HL-60/S4 (cell line): Measurements from ENCODE around the gene IRX2.

ENCODE experiments used
- in situ Hi-C: fragments of 300-500 bp; cut with MboI; formaldehyde crosslinking; loops from 2 replicates; pipeline ENCODE4 v1.14.3; 2022; ENCODE audit warnings: low sequenced_read_pairs

The IRX2 gene

GRCh38 chr5:2756211-2757152 lies 5.0 kb upstream of the IRX2 start:
- in situ Hi-C loops, result no loop called here

DNA sequence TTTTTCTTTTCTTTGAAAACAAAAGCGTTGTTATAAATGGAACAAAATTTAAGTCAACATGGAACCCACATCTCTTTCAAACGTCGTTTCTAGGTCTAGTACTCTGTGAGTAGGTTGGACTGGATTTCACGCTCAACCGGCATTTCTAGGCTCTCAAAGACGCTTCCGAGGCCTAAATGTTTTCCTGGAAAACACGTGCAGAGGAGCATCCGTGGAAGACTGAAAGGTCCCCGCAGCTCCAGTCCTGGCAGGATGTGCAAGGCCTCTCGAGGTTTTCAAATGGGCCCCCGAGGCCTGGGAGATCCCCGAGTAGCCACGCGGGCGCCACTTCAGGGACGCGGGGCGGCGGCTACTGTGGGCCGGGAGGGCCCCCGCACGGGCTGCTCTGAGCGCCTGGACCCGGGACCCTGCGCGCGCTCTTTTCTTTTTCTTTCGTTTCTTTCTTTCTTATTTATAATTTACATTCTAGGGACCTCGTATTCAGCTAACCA lies 4.2 kb upstream of the IRX2 start:
- in situ Hi-C loops, result no loop called here

GRCh38 chr5:2755076-2755680 lies 3.7 kb upstream of the IRX2 start:
- in situ Hi-C loops, result no loop called here

- in situ Hi-C loops, result no loop called here
These were observed 3.2 kb upstream of the IRX2 start for GRCh38 chr5:2754581-2755075.

DNA sequence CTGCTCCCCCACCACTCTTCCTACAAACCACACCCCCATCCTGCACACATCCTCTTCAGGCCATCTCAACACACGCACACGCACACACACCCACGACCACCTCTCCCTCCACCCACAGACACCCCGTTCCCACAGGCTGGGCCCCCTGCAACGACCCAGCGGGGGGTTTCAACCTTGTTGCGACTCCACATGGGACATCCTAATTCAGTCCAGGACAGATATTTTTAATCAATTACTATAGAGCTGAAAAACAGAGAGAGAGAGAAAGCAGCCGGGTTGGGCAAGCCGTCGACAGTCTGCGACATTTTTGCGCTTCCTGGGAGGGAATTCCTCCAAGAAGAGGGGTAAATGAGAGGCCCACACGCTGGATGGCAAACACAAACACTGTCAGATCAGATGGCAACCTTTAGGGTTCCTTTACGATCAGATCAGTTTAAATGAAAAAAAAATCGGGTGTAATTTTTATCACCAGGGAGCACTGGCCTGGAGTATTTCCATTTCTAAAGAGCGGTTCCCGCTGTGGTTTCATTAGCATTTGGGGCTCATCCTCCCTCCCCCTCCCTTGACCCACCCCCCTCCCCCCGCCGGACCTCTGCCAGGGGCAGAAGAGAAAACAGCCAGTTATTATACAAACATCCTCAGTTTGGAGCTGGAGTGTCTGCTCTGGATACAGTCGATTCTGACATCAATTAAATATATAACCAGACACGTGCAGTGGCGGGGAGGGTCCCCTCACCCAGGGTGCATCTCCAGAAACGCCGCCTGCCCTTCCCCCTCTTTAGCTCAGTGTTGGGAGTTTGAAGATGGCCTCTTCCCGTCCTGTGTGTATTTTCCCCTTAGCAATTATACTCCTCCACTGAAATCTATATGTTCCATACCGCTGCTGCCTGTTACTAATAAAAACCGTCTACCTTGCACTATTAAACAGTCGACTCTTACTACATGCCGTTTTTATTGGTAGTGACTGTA lies 2.3 kb upstream of the IRX2 start:
- in situ Hi-C loops, result no loop called here

DNA sequence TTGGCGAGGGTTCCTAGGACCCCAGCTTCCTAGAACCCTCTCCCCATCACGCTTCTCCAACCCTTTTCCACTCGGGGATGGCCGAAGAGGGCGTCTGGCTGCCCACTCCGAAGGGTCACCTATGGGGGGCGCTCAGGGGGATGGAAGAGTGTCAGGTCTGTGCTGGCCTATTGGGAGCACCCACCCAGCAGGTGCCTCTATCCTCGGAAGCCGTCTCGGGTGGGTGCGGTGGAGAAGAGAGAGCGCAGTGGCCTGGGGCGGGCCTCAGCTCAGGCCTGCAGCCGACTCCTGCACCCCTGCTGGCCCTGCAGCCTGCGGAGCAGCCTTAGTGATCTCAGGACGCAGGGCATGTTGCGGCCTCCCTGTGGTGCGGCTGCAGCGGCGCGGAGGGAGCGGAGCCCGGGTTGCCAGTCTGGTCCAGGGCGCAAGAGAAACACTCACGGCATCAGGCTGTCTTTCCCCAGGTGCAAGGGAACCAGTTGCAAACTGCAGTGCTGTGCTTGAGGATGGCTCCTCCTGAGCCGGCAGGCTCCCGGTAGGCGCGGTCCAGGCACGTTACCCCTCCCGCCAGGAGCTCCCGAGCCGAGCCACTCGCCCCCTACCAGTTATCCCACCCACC lies 1.5 kb upstream of the IRX2 start:
- in situ Hi-C loops, result no loop called here

- in situ Hi-C loops, result no loop called here
These were observed 763 bp upstream of the IRX2 start for GRCh38 chr5:2752059-2752820.

- in situ Hi-C loops, result no loop called here
These were observed 566 bp downstream of the IRX2 start for GRCh38 chr5:2750758-2751464.

DNA sequence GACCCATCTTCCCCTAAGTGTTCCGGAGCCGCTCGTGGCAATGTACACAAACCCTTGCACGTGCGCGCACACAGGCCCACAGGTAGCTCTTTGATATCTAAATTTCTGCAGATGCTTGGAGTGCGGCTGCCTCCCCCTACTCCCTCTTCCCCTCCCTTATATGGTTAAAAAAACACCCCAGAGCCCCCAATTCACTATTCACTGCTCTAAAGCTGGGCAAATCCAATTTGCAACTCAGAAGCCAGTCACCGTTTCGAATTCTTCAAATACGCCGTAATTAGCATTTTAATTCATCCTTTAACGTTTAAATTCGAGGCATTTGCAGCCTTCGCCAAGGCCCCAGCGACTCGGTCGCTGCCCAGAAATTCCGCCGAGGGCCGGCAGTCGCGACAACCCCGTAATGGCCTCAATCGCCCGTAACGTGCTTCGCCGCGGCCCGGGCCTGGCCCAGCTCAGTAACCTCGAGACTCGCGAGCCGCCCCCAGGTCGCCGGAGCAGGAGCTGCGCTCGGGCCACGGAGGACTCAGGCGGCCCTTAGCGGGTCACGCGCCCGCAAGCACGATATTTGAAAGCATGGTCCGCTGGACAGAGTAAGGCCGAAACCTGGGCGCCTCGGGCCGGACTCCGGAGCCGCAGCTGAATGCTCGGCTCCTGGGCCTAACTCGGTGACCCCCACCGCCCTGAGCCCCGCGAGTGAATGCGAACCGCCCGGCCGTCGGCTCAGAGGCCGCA lies 1.3 kb downstream of the IRX2 start:
- in situ Hi-C loops, result no loop called here

- in situ Hi-C loops, result no loop called here
These were observed 1.9 kb downstream of the IRX2 start for GRCh38 chr5:2749514-2750025.

DNA sequence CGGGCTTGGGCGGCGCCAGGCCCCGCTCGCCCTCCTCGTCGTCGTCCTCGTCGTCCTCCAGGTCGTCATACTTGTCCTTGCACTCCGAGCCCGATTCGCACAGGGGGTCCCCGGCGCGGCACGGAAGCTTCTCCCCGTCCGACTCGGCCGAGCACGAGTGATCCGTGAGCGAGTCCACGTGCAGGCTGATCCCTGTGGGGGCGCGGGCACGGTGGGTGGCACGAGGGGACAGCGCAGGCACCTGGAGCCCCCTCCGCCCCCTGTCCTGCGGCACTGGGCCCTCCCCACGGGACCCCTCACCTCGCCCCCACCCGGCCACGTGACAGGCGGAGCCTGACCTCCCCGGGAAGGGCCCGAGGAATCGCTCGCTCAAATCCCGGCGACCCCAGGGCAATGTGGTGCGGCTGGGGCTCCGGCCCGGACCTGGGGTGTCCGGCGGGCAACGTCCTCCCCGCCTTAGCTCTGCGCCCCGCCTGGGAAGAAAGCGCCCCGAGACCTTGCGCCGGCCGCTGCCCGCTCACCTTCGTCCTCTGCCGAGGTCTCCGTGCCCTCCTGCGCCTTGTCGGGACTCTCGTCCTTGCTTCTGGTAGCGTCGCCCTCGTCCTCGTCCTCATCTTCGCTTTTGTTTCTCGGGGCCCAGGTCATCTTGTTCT lies 2.5 kb downstream of the IRX2 start:
- in situ Hi-C loops, result no loop called here

- in situ Hi-C loops, result no loop called here
These were observed 3.2 kb downstream of the IRX2 start for GRCh38 chr5:2748179-2748860.

GRCh38 chr5:2747363-2748162 lies 3.9 kb downstream of the IRX2 start:
- in situ Hi-C loops, result no loop called here

GRCh38 chr5:2746561-2747032 lies 4.9 kb downstream of the IRX2 start:
- in situ Hi-C loops, result no loop called here

DNA sequence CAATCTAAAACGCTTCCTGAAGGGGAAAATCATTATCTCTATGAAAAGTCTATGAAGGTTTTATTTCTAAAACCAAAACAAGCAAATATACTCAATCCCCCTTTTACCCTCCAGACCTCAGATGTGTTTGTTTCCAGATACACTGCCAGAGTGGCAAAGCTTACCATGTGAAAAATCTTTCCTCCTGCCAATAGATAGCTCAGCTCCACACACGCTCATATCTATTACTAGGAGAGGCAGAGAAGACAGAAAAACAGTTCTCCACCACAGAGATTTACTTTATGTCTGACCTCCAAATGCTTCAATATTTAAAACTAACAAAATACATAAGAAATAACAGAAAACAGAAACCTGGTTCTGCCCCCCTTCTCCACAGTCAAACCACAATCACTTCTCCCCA lies 7.0 kb downstream of the IRX2 start:
- in situ Hi-C loops, result no loop called here
